ENCODE results near the gene FCHSD2. TPM values are rescaled to one million over a fixed set of nuclear protein-coding genes. Genes with fewer than 3 reads are reported as not detected.
A peak's percentile ranks its signal among the peaks of the same experiment; 100 is the strongest.

Gene FCHSD2
- total and polyA plus RNA-seq, 2 of the 13 experiments (the other 11 are each of a cell fraction or from before 2014, with no cell fraction given) = 20.5 to 24.8 TPM

DNA sequence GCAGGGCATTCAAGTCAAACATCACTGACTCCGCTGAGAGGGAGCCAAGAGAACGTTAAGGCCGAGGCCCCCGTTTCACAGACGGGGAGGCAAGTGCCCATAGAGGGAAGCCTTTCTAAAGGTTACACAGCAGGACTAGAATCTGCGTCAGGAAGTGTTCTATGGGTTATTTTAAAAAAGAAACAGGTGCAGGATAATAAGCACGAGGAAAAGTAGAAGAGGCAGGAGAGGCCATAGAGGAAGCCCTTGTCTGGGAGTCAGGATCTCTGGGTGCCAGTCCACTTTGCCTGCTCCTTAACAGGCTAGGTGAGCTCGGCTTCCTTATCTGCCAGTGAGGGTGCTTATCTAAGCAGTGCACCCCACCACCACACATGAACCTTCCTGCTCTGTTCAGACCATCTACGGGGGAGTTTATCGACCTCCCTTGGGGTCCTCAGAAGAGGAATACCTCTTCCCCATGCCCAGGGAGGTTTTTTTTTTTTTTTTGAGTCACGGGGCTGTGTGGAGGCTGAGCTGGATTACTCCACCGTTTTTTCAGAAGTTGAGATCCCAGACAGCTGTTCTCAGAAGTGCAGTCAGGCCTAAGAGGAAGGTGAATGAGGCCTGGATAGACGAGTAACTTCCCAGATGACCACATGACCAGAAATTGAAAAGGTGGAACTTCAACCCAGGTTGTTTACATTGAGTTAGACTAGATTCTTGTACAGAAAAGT, 1.2 kb upstream of the FCHSD2 start (continued):
- TF ChIP-seq, protein P1, sequence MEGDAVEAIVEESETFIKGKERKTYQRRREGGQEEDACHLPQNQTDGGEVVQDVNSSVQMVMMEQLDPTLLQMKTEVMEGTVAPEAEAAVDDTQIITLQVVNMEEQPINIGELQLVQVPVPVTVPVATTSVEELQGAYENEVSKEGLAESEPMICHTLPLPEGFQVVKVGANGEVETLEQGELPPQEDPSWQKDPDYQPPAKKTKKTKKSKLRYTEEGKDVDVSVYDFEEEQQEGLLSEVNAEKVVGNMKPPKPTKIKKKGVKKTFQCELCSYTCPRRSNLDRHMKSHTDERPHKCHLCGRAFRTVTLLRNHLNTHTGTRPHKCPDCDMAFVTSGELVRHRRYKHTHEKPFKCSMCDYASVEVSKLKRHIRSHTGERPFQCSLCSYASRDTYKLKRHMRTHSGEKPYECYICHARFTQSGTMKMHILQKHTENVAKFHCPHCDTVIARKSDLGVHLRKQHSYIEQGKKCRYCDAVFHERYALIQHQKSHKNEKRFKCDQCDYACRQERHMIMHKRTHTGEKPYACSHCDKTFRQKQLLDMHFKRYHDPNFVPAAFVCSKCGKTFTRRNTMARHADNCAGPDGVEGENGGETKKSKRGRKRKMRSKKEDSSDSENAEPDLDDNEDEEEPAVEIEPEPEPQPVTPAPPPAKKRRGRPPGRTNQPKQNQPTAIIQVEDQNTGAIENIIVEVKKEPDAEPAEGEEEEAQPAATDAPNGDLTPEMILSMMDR (CRISPR knock-in tag; IDR thresholded peaks at IDR 0.05) = no peak
- TF ChIP-seq TFAP4 (IDR thresholded peaks at IDR 0.05; ENCODE audit: borderline replicate concordance, low read depth) (peak; percentile 59; the same call in 1 of the 2 replicates), ZNF207 (IDR thresholded peaks at IDR 0.05; ENCODE audit: borderline replicate concordance) (no peak), ZNF781 (CRISPR knock-in tag; IDR thresholded peaks at IDR 0.05; ENCODE audit: borderline replicate concordance, not compliant biosample characterization) (no peak), GTF3A (CRISPR knock-in tag; conservative IDR thresholded peaks at IDR 0.05) (no peak), ZNF101 (CRISPR knock-in tag; IDR thresholded peaks at IDR 0.05; ENCODE audit: borderline replicate concordance, low read depth) (no peak), SMAD3 (CRISPR knock-in tag; IDR thresholded peaks at IDR 0.05) (no peak; the same call in 1 of the 2 replicates), JARID2 (CRISPR knock-in tag; IDR thresholded peaks at IDR 0.05; ENCODE audit: insufficient replicate concordance) (peak; percentile 66), ZBTB7A (CRISPR knock-in tag; IDR thresholded peaks at IDR 0.05) (no peak), FOXJ3 (CRISPR knock-in tag; IDR thresholded peaks at IDR 0.05; ENCODE audit: borderline replicate concordance) (0 out of 2 replicates have a peak, but pooled peaks have one; percentile 25), FOXA3 (CRISPR knock-in tag; IDR thresholded peaks at IDR 0.05) (peak; percentile 86), ERF (CRISPR knock-in tag; IDR thresholded peaks at IDR 0.05) (no peak), ESRRA (CRISPR knock-in tag; IDR thresholded peaks at IDR 0.05; ENCODE audit: low read depth) (no peak), PCBP2 (optimal IDR thresholded peaks at IDR 0.05; ENCODE audit: low read depth, low read length, poor library complexity, severe bottlenecking) (no peak), NFRKB (IDR thresholded peaks at IDR 0.05) (no peak), KLF6 (CRISPR knock-in tag; IDR thresholded peaks at IDR 0.05) (peak; percentile 47; the same call in 1 of the 2 replicates), ELF3 (CRISPR knock-in tag; IDR thresholded peaks at IDR 0.05) (no peak; the same call in 1 of the 2 replicates), ZNF44 (CRISPR knock-in tag; IDR thresholded peaks at IDR 0.05) (no peak), ATF1 (CRISPR knock-in tag; IDR thresholded peaks at IDR 0.05) (0 out of 2 replicates have a peak, but pooled peaks have one; percentile 26), RFXANK (CRISPR knock-in tag; IDR thresholded peaks at IDR 0.05) (no peak), ZNF558 (CRISPR knock-in tag; IDR thresholded peaks at IDR 0.05; ENCODE audit: borderline replicate concordance) (no peak), MAFG (CRISPR knock-in tag; IDR thresholded peaks at IDR 0.05) (no peak)
- TF ChIP-seq, protein P2, sequence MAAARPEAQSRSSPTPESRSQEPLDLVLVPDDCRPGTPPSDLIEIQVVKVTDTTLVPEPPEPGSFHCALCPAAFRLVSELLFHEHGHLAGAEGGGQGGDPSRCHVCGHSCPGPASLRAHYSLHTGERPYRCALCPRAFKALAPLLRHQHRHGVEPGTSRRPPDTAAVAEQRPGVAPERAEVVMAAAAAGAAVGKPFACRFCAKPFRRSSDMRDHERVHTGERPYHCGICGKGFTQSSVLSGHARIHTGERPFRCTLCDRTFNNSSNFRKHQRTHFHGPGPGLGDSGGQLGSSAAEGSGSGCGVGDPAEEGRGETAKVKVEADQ (CRISPR knock-in tag; IDR thresholded peaks at IDR 0.05; ENCODE audit: borderline replicate concordance) = no peak
- TF ChIP-seq, protein P3, sequence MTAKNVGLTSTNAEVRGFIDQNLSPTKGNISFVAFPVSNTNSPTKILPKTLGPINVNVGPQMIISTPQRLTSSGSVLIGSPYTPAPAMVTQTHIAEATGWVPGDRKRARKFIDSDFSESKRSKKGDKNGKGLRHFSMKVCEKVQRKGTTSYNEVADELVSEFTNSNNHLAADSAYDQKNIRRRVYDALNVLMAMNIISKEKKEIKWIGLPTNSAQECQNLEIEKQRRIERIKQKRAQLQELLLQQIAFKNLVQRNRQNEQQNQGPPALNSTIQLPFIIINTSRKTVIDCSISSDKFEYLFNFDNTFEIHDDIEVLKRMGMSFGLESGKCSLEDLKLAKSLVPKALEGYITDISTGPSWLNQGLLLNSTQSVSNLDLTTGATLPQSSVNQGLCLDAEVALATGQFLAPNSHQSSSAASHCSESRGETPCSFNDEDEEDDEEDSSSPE (CRISPR knock-in tag; IDR thresholded peaks at IDR 0.05) = peak; percentile 32; the same call in 1 of the 2 replicates
- TF ChIP-seq, protein P4, sequence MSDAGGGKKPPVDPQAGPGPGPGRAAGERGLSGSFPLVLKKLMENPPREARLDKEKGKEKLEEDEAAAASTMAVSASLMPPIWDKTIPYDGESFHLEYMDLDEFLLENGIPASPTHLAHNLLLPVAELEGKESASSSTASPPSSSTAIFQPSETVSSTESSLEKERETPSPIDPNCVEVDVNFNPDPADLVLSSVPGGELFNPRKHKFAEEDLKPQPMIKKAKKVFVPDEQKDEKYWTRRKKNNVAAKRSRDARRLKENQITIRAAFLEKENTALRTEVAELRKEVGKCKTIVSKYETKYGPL (CRISPR knock-in tag; IDR thresholded peaks at IDR 0.05) = no peak
